Suprapubic skin (tissue), 4 donors: Measurements from ENCODE around the gene FOXJ3. TPM values are rescaled to one million over a fixed set of nuclear protein-coding genes. Genes with fewer than 3 reads are reported as not detected.

ENCODE experiments used
- DNase-seq, 2 donors: peaks; one replicate each; pipeline ENCODE4 v3.0.0-alpha.2; 2019; ENCODE audit warnings: low spot score in 2 of 2
- H3K27ac ChIP-seq: fragments of 200-600 bp; sonication (generic); one replicate; pipeline ENCODE4 v1.5.1; 2019
- H3K27me3 ChIP-seq: fragments of 200-600 bp; sonication (generic); one replicate; pipeline ENCODE4 v1.5.1; 2019
- H3K36me3 ChIP-seq: fragments of 200-600 bp; sonication (generic); one replicate; pipeline ENCODE4 v1.5.1; 2019
- H3K4me1 ChIP-seq: fragments of 200-600 bp; sonication (generic); one replicate; pipeline ENCODE4 v1.5.1; 2019
- H3K4me3 ChIP-seq: fragments of 200-600 bp; sonication (generic); one replicate; pipeline ENCODE4 v1.5.1; 2019; ENCODE audit warnings: mild to moderate bottlenecking
- H3K9me3 ChIP-seq: fragments of 200-600 bp; sonication (generic); one replicate; pipeline ENCODE4 v1.5.1; 2019
- CTCF ChIP-seq, 2 donors: fragments of 200-600 bp in 1 of 2; fragments of 450-650 bp in 1 of 2; sonication (generic) in 1 of 2; IDR thresholded peaks; one replicate each; pipeline ENCODE4 v1.5.1; 2016 to 2019; ENCODE audit warnings: antibody characterized with exemption in 2 of 2, mild to moderate bottlenecking in 1 of 2, moderate library complexity in 1 of 2
- EP300 ChIP-seq: sonication (generic); formaldehyde crosslinking; IDR thresholded peaks from one replicate; pipeline ENCODE4 v1.6.1; 2017; ENCODE audit warnings: antibody characterized with exemption
- POLR2A ChIP-seq, 2 donors: fragments of 450-650 bp; IDR thresholded peaks; one replicate each; pipeline ENCODE4 v1.6.1; 2017; ENCODE audit warnings: antibody characterized with exemption in 2 of 2, mild to moderate bottlenecking in 2 of 2, moderate library complexity in 2 of 2
- POLR2AphosphoS5 ChIP-seq, 3 donors: sonication (generic); formaldehyde crosslinking; IDR thresholded peaks; one replicate each; pipeline ENCODE4 v1.6.1; 2017; ENCODE audit warnings: antibody characterized with exemption in 3 of 3
- WGBS: methylation state at CpG from one replicate; pipeline ENCODE4 v1.1.5; 2018; 5-methylcytosine and 5-hydroxymethylcytosine counted together
- total RNA-seq, 4 donors: library from RNA; depleted of rRNA; stranded (reverse); fragments of >200 nt; gene quantifications; one replicate each; pipeline ENCODE4 v1.1.0, GENCODE V29; 2016

Gene FOXJ3
- total RNA-seq, 4 donors from 2014 or later: 37.0 to 71.0 (median 41.1) TPM

- H3K27me3 ChIP-seq: peaks cover 15% of the 10 kb centered on the region
Measured at GRCh38 chr1:42137766-42138165, 197.3 kb downstream of the FOXJ3 start.

GRCh38 chr1:42136466-42136865, 198.6 kb downstream of the FOXJ3 start:
- no peaks in the 10 kb centered on the region for H3K36me3 ChIP-seq
- no peak overlapping the region for H3K4me3 ChIP-seq
- TF ChIP-seq POLR2A (IDR thresholded peaks at IDR 0.05) (no peak), POLR2AphosphoS5 (IDR thresholded peaks at IDR 0.05) (no peak), CTCF (IDR thresholded peaks at IDR 0.05) (no peak), EP300 (no peak)
- no peak for DNase-seq
- peaks cover 6% of the 10 kb centered on the region for H3K27me3 ChIP-seq
- H3K4me1 ChIP-seq: no peaks in the 10 kb centered on the region
- no peak overlapping the region for H3K27ac ChIP-seq
- H3K9me3 ChIP-seq: no peaks in the 10 kb centered on the region

More at GRCh38 chr1:42137766-42138165, 197.3 kb downstream of the FOXJ3 start:
- H3K9me3 ChIP-seq: no peaks in the 10 kb centered on the region
- TF ChIP-seq CTCF (IDR thresholded peaks at IDR 0.05) (no peak), POLR2AphosphoS5 (IDR thresholded peaks at IDR 0.05) (no peak), EP300 (no peak), POLR2A (IDR thresholded peaks at IDR 0.05) (no peak)
- no peaks in the 10 kb centered on the region for H3K36me3 ChIP-seq
- DNase-seq: no peak
- H3K27ac ChIP-seq: no peak overlapping the region
- no peak overlapping the region for H3K4me3 ChIP-seq
- WGBS: 64% methylated on average over 10 of the region's 10 CpGs
- no peaks in the 10 kb centered on the region for H3K4me1 ChIP-seq

- 65% methylated on average over 3 of the region's 3 CpGs for WGBS
- H3K27me3 ChIP-seq: peaks cover 5% of the 10 kb centered on the region
Measured at GRCh38 chr1:42135426-42135825, 199.6 kb downstream of the FOXJ3 start.

GRCh38 chr1:42133809-42134526, 201.1 kb downstream of the FOXJ3 start:
- no peak overlapping the region for H3K27ac ChIP-seq
- DNase-seq: no peak
- H3K36me3 ChIP-seq: no peaks in the 10 kb centered on the region
- H3K4me1 ChIP-seq: no peaks in the 10 kb centered on the region
- H3K4me3 ChIP-seq: no peak overlapping the region
- TF ChIP-seq POLR2A (IDR thresholded peaks at IDR 0.05) (no peak), EP300 (no peak), CTCF (IDR thresholded peaks at IDR 0.05) (no peak), POLR2AphosphoS5 (IDR thresholded peaks at IDR 0.05) (no peak)
- H3K27me3 ChIP-seq: peaks cover 3% of the 10 kb centered on the region
- no peaks in the 10 kb centered on the region for H3K9me3 ChIP-seq
- WGBS: 66% methylated on average over 9 of the region's 10 CpGs

More at GRCh38 chr1:42135426-42135825, 199.6 kb downstream of the FOXJ3 start:
- H3K27ac ChIP-seq: no peak overlapping the region
- H3K4me1 ChIP-seq: no peaks in the 10 kb centered on the region
- H3K9me3 ChIP-seq: no peaks in the 10 kb centered on the region
- TF ChIP-seq EP300: no peak
- no peak for TF ChIP-seq POLR2AphosphoS5 (IDR thresholded peaks at IDR 0.05)
- no peak for TF ChIP-seq CTCF (IDR thresholded peaks at IDR 0.05)
- TF ChIP-seq POLR2A (IDR thresholded peaks at IDR 0.05): no peak
- H3K36me3 ChIP-seq: no peaks in the 10 kb centered on the region
- H3K4me3 ChIP-seq: no peak overlapping the region
- no peak for DNase-seq

- H3K9me3 ChIP-seq: no peaks in the 10 kb centered on the region
- TF ChIP-seq POLR2AphosphoS5 (IDR thresholded peaks at IDR 0.05) (no peak), CTCF (IDR thresholded peaks at IDR 0.05) (no peak), POLR2A (IDR thresholded peaks at IDR 0.05) (no peak)
- no peak overlapping the region for H3K4me3 ChIP-seq
- no peaks in the 10 kb centered on the region for H3K36me3 ChIP-seq
- no peak for DNase-seq
- peaks cover 3% of the 10 kb centered on the region for H3K27me3 ChIP-seq
- WGBS: 77% methylated on average over 5 of the region's 5 CpGs
- no peaks in the 10 kb centered on the region for H3K4me1 ChIP-seq
- no peak overlapping the region for H3K27ac ChIP-seq
Measured at GRCh38 chr1:42133390-42133789, 201.6 kb downstream of the FOXJ3 start.
